Suprapubic skin (tissue), 4 donors: ENCODE results near the gene MROH2B.

Experiments used
- EP300 ChIP-seq: sonication (generic); formaldehyde crosslinking; IDR thresholded peaks from one replicate; pipeline ENCODE4 v1.6.1; 2017; ENCODE audit warnings: antibody characterized with exemption
- POLR2A ChIP-seq, 2 donors: fragments of 450-650 bp; IDR thresholded peaks; one replicate each; pipeline ENCODE4 v1.6.1; 2017; ENCODE audit warnings: antibody characterized with exemption in 2 of 2, mild to moderate bottlenecking in 2 of 2, moderate library complexity in 2 of 2
- POLR2AphosphoS5 ChIP-seq, 3 donors: sonication (generic); formaldehyde crosslinking; IDR thresholded peaks; one replicate each; pipeline ENCODE4 v1.6.1; 2017; ENCODE audit warnings: antibody characterized with exemption in 3 of 3
- TF ChIP-seq, protein P1 (sequence below), 2 donors: fragments of 200-600 bp in 1 of 2; fragments of 450-650 bp in 1 of 2; sonication (generic) in 1 of 2; IDR thresholded peaks; one replicate each; pipeline ENCODE4 v1.5.1; 2016 to 2019; ENCODE audit warnings: antibody characterized with exemption in 2 of 2, mild to moderate bottlenecking in 1 of 2, moderate library complexity in 1 of 2

DNA sequence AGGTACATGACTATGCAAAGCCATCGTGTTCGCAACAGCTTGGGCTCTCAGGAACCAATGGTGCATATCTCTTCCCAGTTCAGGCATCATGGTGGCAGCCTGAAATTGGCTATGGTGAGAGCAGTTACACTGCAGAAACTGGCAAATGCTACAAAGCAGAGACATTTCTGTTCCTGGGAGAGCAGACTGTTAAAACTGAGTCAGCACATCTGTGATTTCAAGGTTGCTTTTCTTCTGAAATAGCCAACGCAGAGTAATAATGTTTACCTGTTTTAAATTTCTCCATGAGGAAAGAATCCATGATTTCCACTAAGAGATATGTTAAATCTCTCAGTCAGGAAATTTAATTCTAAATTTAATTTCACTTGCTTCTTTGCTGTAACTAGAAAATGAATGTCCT, 114.1 kb downstream of the MROH2B start:
- TF ChIP-seq, protein P1, sequence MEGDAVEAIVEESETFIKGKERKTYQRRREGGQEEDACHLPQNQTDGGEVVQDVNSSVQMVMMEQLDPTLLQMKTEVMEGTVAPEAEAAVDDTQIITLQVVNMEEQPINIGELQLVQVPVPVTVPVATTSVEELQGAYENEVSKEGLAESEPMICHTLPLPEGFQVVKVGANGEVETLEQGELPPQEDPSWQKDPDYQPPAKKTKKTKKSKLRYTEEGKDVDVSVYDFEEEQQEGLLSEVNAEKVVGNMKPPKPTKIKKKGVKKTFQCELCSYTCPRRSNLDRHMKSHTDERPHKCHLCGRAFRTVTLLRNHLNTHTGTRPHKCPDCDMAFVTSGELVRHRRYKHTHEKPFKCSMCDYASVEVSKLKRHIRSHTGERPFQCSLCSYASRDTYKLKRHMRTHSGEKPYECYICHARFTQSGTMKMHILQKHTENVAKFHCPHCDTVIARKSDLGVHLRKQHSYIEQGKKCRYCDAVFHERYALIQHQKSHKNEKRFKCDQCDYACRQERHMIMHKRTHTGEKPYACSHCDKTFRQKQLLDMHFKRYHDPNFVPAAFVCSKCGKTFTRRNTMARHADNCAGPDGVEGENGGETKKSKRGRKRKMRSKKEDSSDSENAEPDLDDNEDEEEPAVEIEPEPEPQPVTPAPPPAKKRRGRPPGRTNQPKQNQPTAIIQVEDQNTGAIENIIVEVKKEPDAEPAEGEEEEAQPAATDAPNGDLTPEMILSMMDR (IDR thresholded peaks at IDR 0.05), result no peak
- no peak for TF ChIP-seq POLR2A (IDR thresholded peaks at IDR 0.05)
- no peak for TF ChIP-seq POLR2AphosphoS5 (IDR thresholded peaks at IDR 0.05)
- no peak for TF ChIP-seq EP300
